ENCODE measurements around the gene PCDH9.

The PCDH9 gene

DNA sequence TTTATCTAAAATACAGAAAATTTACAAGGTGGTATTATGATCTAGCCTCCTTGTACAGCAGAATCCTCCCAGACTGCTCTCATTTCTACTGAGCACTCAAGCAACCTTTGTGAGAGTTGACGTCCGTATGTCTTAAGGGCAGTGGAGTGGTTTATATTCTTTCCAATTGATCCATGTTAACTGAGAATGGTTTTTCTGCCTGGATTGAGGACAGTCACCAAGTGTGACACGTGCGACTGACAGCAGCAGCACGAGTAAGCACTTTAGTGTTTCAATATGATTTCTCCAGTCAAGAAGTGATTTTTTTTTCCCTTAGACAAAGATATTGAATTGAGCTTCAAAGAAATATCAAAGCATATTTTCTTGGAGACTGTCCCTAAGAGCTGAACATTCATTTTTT is 901.7 kb downstream of the PCDH9 start:
- no peaks in the 10 kb centered on the region for H3K36me3 ChIP-seq (ENCODE audit: low read depth)
- TF ChIP-seq, protein P1, sequence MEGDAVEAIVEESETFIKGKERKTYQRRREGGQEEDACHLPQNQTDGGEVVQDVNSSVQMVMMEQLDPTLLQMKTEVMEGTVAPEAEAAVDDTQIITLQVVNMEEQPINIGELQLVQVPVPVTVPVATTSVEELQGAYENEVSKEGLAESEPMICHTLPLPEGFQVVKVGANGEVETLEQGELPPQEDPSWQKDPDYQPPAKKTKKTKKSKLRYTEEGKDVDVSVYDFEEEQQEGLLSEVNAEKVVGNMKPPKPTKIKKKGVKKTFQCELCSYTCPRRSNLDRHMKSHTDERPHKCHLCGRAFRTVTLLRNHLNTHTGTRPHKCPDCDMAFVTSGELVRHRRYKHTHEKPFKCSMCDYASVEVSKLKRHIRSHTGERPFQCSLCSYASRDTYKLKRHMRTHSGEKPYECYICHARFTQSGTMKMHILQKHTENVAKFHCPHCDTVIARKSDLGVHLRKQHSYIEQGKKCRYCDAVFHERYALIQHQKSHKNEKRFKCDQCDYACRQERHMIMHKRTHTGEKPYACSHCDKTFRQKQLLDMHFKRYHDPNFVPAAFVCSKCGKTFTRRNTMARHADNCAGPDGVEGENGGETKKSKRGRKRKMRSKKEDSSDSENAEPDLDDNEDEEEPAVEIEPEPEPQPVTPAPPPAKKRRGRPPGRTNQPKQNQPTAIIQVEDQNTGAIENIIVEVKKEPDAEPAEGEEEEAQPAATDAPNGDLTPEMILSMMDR (IDR thresholded peaks at IDR 0.05; ENCODE audit: poor library complexity, severe bottlenecking), result no peak
- H3K27me3 ChIP-seq (ENCODE audit: insufficient read depth, poor library complexity, severe bottlenecking), result no peaks in the 10 kb centered on the region
- no peak overlapping the region for H3K27ac ChIP-seq (ENCODE audit: poor library complexity, severe bottlenecking)
- DNase-seq (ENCODE audit: low spot score) (no peak), ATAC-seq (ENCODE audit: low read depth) (no peak)
- H3K9me3 ChIP-seq (ENCODE audit: severe bottlenecking), result no peaks in the 10 kb centered on the region
- no peak overlapping the region for H3K4me3 ChIP-seq (ENCODE audit: severe bottlenecking)
- H3K4me1 ChIP-seq (ENCODE audit: insufficient read depth, poor library complexity, severe bottlenecking), result no peaks in the 10 kb centered on the region

DNA sequence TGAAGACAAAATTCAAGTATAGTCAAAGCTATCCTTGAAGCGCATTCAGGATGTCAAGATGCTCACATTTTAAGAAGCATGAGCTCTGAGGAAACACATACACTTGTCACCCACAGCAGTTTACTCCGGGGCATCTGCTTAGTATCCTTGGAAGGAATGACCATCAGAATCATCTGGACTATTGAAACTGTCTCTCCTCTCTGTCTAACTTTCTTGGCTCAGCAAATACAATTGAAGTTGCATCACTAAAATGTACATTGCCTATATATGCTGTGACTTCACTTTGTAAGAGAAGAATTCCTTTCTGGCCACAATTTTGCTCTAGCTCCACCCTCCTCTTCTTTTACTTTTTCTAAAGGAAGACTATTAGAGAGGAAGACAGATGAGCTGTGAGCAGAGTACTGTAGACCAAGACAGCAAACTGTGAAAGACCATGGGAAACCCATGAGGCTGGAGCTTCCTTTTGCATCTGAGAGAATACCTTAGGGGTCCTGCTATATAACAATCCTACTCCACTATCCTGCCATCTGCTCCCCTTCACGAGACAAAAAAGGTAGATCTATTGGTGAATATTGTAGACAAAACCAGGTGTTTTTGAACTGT is 906.3 kb downstream of the PCDH9 start:
- Histone ChIP-seq H3K4me3 (ENCODE audit: severe bottlenecking) (no peak overlapping the region), H3K4me1 (ENCODE audit: insufficient read depth, poor library complexity, severe bottlenecking) (no peaks in the 10 kb centered on the region), H3K27me3 (ENCODE audit: insufficient read depth, poor library complexity, severe bottlenecking) (no peaks in the 10 kb centered on the region), H3K27ac (ENCODE audit: poor library complexity, severe bottlenecking) (no peak overlapping the region), H3K36me3 (ENCODE audit: low read depth) (no peaks in the 10 kb centered on the region), H3K9me3 (ENCODE audit: severe bottlenecking) (no peaks in the 10 kb centered on the region)
- TF ChIP-seq, protein P1 (IDR thresholded peaks at IDR 0.05; ENCODE audit: poor library complexity, severe bottlenecking), result no peak
- DNase-seq (ENCODE audit: low spot score), result no peak
- ATAC-seq (ENCODE audit: low read depth), result no peak

DNA sequence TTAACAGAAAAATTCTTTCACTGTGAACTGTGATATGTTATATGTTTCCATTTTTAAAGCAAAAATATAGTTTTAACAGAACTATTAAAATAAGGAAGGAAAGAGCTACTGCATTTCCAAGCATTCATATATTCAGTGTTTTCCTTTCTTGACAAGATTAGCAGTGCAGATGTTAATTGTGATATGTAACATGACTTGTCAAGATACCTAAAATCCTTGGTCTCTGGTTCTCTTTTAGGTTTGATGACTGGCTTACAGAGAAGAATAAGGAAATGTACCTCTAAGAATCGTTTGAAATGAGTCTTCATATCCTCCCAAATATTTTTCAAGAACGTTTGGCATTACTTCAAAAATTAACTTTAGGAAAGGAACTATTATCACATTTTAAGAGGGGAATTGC is 907.2 kb downstream of the PCDH9 start:
- Histone ChIP-seq H3K27ac (ENCODE audit: poor library complexity, severe bottlenecking) (no peak overlapping the region), H3K27me3 (ENCODE audit: insufficient read depth, poor library complexity, severe bottlenecking) (no peaks in the 10 kb centered on the region), H3K4me3 (ENCODE audit: severe bottlenecking) (no peak overlapping the region), H3K9me3 (ENCODE audit: severe bottlenecking) (no peaks in the 10 kb centered on the region), H3K36me3 (ENCODE audit: low read depth) (no peaks in the 10 kb centered on the region), H3K4me1 (ENCODE audit: insufficient read depth, poor library complexity, severe bottlenecking) (no peaks in the 10 kb centered on the region)
- DNase-seq (ENCODE audit: low spot score), result no peak
- no peak for ATAC-seq (ENCODE audit: low read depth)
- TF ChIP-seq, protein P1 (IDR thresholded peaks at IDR 0.05; ENCODE audit: poor library complexity, severe bottlenecking), result no peak

DNA sequence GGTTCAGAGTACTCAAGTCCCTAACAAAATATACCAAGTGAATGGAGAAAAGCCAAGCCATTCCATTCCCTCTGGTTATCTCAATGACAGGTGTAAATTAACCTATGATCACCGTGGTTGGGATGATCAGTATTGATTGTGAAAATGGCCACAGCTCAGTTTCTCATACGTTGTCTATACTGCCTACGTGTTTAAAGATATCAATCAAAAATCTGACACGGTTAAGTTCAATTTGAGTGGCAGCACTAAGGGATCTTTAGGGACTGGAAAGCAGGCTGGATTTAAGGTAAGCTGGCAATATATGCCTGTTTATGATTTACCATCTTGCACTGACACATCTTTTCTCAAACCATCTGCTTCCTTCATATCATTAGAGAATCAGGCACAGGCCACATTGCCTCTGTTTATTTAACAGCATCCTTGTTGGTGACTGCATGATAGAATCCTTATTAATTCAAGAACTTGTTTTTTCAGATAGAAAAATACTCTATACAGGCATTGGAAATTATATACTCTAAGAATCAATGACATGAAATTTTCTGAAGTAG is 907.9 kb downstream of the PCDH9 start:
- H3K4me1 ChIP-seq (ENCODE audit: insufficient read depth, poor library complexity, severe bottlenecking), result no peaks in the 10 kb centered on the region
- no peak for ATAC-seq (ENCODE audit: low read depth)

DNA sequence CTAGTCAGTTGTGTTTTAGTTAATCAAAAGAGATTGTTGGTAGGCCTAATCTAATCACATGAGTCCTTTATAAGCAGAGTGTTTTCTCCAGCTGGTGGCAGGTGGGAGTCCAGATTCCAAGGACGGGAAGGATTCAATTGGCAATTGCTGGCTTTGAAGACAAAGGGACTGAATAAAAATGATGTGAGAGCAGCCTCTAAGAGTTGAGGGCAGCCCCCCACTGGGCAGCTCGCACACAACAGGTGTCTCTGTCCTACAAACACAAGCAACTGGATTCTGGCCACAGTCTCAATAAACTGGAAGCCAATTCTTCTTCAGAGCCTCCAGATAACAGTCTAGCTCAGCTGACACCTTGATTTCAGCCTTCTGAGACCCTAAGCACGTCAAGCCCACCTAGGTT is 915.2 kb downstream of the PCDH9 start:
- H3K4me3 ChIP-seq (ENCODE audit: severe bottlenecking), result no peak overlapping the region
- H3K27ac ChIP-seq (ENCODE audit: poor library complexity, severe bottlenecking), result no peak overlapping the region
- H3K27me3 ChIP-seq (ENCODE audit: insufficient read depth, poor library complexity, severe bottlenecking), result no peaks in the 10 kb centered on the region
- H3K9me3 ChIP-seq (ENCODE audit: severe bottlenecking), result no peaks in the 10 kb centered on the region
- no peak for DNase-seq (ENCODE audit: low spot score)
- TF ChIP-seq, protein P1 (IDR thresholded peaks at IDR 0.05; ENCODE audit: poor library complexity, severe bottlenecking), result no peak
- no peak for ATAC-seq (ENCODE audit: low read depth)
- H3K4me1 ChIP-seq (ENCODE audit: insufficient read depth, poor library complexity, severe bottlenecking), result no peaks in the 10 kb centered on the region
- no peaks in the 10 kb centered on the region for H3K36me3 ChIP-seq (ENCODE audit: low read depth)

More for the DNA sequence above, 907.9 kb downstream of the PCDH9 start:
- Histone ChIP-seq H3K27me3 (ENCODE audit: insufficient read depth, poor library complexity, severe bottlenecking) (no peaks in the 10 kb centered on the region), H3K4me3 (ENCODE audit: severe bottlenecking) (no peak overlapping the region), H3K9me3 (ENCODE audit: severe bottlenecking) (no peaks in the 10 kb centered on the region), H3K27ac (ENCODE audit: poor library complexity, severe bottlenecking) (no peak overlapping the region), H3K36me3 (ENCODE audit: low read depth) (no peaks in the 10 kb centered on the region)
- TF ChIP-seq, protein P1 (IDR thresholded peaks at IDR 0.05; ENCODE audit: poor library complexity, severe bottlenecking), result no peak
- no peak for DNase-seq (ENCODE audit: low spot score)
